Measurements from ENCODE around the gene SCRN3. TPM values are rescaled to one million over a fixed set of nuclear protein-coding genes. Genes with fewer than 3 reads are reported as not detected.

Gene SCRN3
- total RNA-seq, 2 donors from 2014 or later: 19.1 to 20.7 TPM

GRCh38 chr2:174445248-174445647, 49.7 kb downstream of the SCRN3 start:
- Histone ChIP-seq H3K9ac (ENCODE audit: low read depth in 2 of 2, low read length in 2 of 2) (no peak overlapping the region), H3K4me1 (no peaks in the 10 kb centered on the region), H3K27me3 (no peaks in the 10 kb centered on the region), H3K9me3 (no peaks in the 10 kb centered on the region), H3K4me3 (no peak overlapping the region), H3K36me3 (no peaks in the 10 kb centered on the region), H3K27ac (no peak overlapping the region)
- DNase-seq: no peak
- intact Hi-C loops (cut with DNase I): no loop called here
- no peak for TF ChIP-seq CTCF (IDR thresholded peaks at IDR 0.05)

- no peak overlapping the region for H3K9ac ChIP-seq (ENCODE audit: low read depth in 2 of 2, low read length in 2 of 2)
- H3K36me3 ChIP-seq: no peaks in the 10 kb centered on the region
- H3K9me3 ChIP-seq: no peaks in the 10 kb centered on the region
- intact Hi-C loops (cut with DNase I): no loop called here
- H3K4me1 ChIP-seq: no peaks in the 10 kb centered on the region
- no peak overlapping the region for H3K27ac ChIP-seq
- H3K4me3 ChIP-seq: no peak overlapping the region
- no peak for TF ChIP-seq CTCF (IDR thresholded peaks at IDR 0.05)
- H3K27me3 ChIP-seq: no peaks in the 10 kb centered on the region
- DNase-seq: no peak
Measured at GRCh38 chr2:174446531-174446930, 51.0 kb downstream of the SCRN3 start.

GRCh38 chr2:174449033-174449432, 53.5 kb downstream of the SCRN3 start:
- H3K27ac ChIP-seq: no peak overlapping the region
- H3K4me3 ChIP-seq: no peak overlapping the region
- no peak overlapping the region for H3K9ac ChIP-seq (ENCODE audit: low read depth in 2 of 2, low read length in 2 of 2)
- TF ChIP-seq CTCF (IDR thresholded peaks at IDR 0.05): no peak
- intact Hi-C loops (cut with DNase I): no loop called here
- no peaks in the 10 kb centered on the region for H3K4me1 ChIP-seq
- no peaks in the 10 kb centered on the region for H3K9me3 ChIP-seq
- no peak for DNase-seq
- H3K36me3 ChIP-seq: no peaks in the 10 kb centered on the region
- no peaks in the 10 kb centered on the region for H3K27me3 ChIP-seq

GRCh38 chr2:174450021-174450816, 54.7 kb downstream of the SCRN3 start:
- Histone ChIP-seq H3K4me3 (no peak overlapping the region), H3K27ac (no peak overlapping the region), H3K9me3 (no peaks in the 10 kb centered on the region), H3K9ac (ENCODE audit: low read depth in 2 of 2, low read length in 2 of 2) (no peak overlapping the region), H3K27me3 (no peaks in the 10 kb centered on the region), H3K4me1 (no peaks in the 10 kb centered on the region), H3K36me3 (no peaks in the 10 kb centered on the region)
- DNase-seq: no peak
- TF ChIP-seq CTCF (IDR thresholded peaks at IDR 0.05): no peak
- intact Hi-C loops (cut with DNase I): no loop called here

GRCh38 chr2:174454566-174454965, 59.0 kb downstream of the SCRN3 start:
- H3K36me3 ChIP-seq: no peaks in the 10 kb centered on the region

More at GRCh38 chr2:174454566-174454965, 59.0 kb downstream of the SCRN3 start:
- no peak overlapping the region for H3K27ac ChIP-seq
- no peaks in the 10 kb centered on the region for H3K9me3 ChIP-seq
- no peaks in the 10 kb centered on the region for H3K4me1 ChIP-seq
- no peaks in the 10 kb centered on the region for H3K27me3 ChIP-seq
- no peak for TF ChIP-seq CTCF (IDR thresholded peaks at IDR 0.05)
- no peak overlapping the region for H3K9ac ChIP-seq (ENCODE audit: low read depth in 2 of 2, low read length in 2 of 2)
- no peak for DNase-seq
- intact Hi-C loops (cut with DNase I): no loop called here
- H3K4me3 ChIP-seq: no peak overlapping the region

Data from colonic mucosa (tissue), 4 donors.